Activated CD4-positive, alpha-beta T cell treated with anti-CD3 and anti-CD28 coated beads, Interleukin-2, Interleukin-4, amounts not matched to agents 100 ng/mL and 50 ng/mL, durations not matched to agents 16 hours and 8 hours (primary cell): ENCODE measurements around the gene PUSL1.

ENCODE experiments used
- DNase-seq: peaks from one replicate; pipeline ENCODE4 v3.0.0-alpha.2; 2020; ENCODE audit warnings: low spot score

Gene PUSL1

GRCh38 chr1:1280782-1281481 lies 27.5 kb upstream of the PUSL1 start:
- no peak for DNase-seq

GRCh38 chr1:1281533-1282321 lies 26.7 kb upstream of the PUSL1 start:
- DNase-seq = no peak

- no peak for DNase-seq
These were observed 25.4 kb upstream of the PUSL1 start for GRCh38 chr1:1282998-1283397.

- no peak for DNase-seq
These were observed 24.6 kb upstream of the PUSL1 start for GRCh38 chr1:1283821-1284220.

- no peak for DNase-seq
These were observed 23.9 kb upstream of the PUSL1 start for GRCh38 chr1:1284221-1285101.

GRCh38 chr1:1285102-1285571 lies 23.3 kb upstream of the PUSL1 start:
- no peak for DNase-seq

- DNase-seq = no peak
These were observed 22.6 kb upstream of the PUSL1 start for GRCh38 chr1:1285611-1286311.

- DNase-seq = no peak
These were observed 21.8 kb upstream of the PUSL1 start for GRCh38 chr1:1286313-1287261.

- no peak for DNase-seq
These were observed 20.9 kb upstream of the PUSL1 start for GRCh38 chr1:1287288-1288110.

- DNase-seq = no peak
These were observed 18.1 kb upstream of the PUSL1 start for GRCh38 chr1:1290238-1290731.

- no peak for DNase-seq
These were observed 17.3 kb upstream of the PUSL1 start for GRCh38 chr1:1291023-1291528.

- DNase-seq = no peak
These were observed 16.6 kb upstream of the PUSL1 start for GRCh38 chr1:1291548-1292441.

- no peak for DNase-seq
These were observed 16.0 kb upstream of the PUSL1 start for GRCh38 chr1:1292442-1292779.

GRCh38 chr1:1292851-1293250 lies 15.5 kb upstream of the PUSL1 start:
- no peak for DNase-seq

GRCh38 chr1:1293263-1294249 lies 14.8 kb upstream of the PUSL1 start:
- DNase-seq = no peak

- no peak for DNase-seq
These were observed 14.0 kb upstream of the PUSL1 start for GRCh38 chr1:1294250-1294890.
